SK-N-SH treated with all-trans-retinoic acid at 6 μM for 48 hours (cell line): Measurements from ENCODE around the gene LAMA2.

ENCODE experiments used
- ATAC-seq: fragments of 200-7000 bp; cut with Tn5 transposase; 3 replicates; pipeline ENCODE4 v1.9.1; 2020; ENCODE audit warnings: mild to moderate bottlenecking, moderate library complexity
- ARNTL ChIP-seq: fragments of 450-650 bp; formaldehyde crosslinking; IDR thresholded peaks from 2 replicates; pipeline ENCODE4 v1.5.0; 2020; ENCODE audit warnings: low read depth, mild to moderate bottlenecking, moderate library complexity, borderline replicate concordance
- BACH2 ChIP-seq: fragments of 250-450 bp; sonication (Bioruptor Pico); IDR thresholded peaks from 2 replicates; pipeline ENCODE4 v1.9.0; 2021; ENCODE audit warnings: mild to moderate bottlenecking, borderline replicate concordance
- CSDC2 ChIP-seq: fragments of 250-450 bp; sonication (Bioruptor Pico); IDR thresholded peaks from 2 replicates; pipeline ENCODE4 v1.5.0; 2020; ENCODE audit warnings: mild to moderate bottlenecking, moderate library complexity
- ESRRG ChIP-seq: fragments of 250-450 bp; sonication (Bioruptor Pico); IDR thresholded peaks from 2 replicates; pipeline ENCODE4 v1.6.1; 2021; ENCODE audit warnings: mild to moderate bottlenecking
- GLIS3 ChIP-seq: fragments of 250-450 bp; sonication (Bioruptor Pico); IDR thresholded peaks from 2 replicates; pipeline ENCODE4 v1.5.0; 2020; ENCODE audit warnings: mild to moderate bottlenecking, moderate library complexity
- ISL1 ChIP-seq: fragments of 250-450 bp; sonication (Bioruptor Pico); IDR thresholded peaks from 2 replicates; pipeline ENCODE4 v2.1.2; 2022; ENCODE audit warnings: mild to moderate bottlenecking, moderate library complexity
- OSR1 ChIP-seq: fragments of 250-450 bp; sonication (Bioruptor Pico); IDR thresholded peaks from 2 replicates; pipeline ENCODE4 v1.8.0; 2022; ENCODE audit warnings: moderate library complexity, mild to moderate bottlenecking, inconsistent platforms
- PPARA ChIP-seq: fragments of 250-450 bp; sonication (Bioruptor Pico); IDR thresholded peaks from 2 replicates; pipeline ENCODE4 v1.5.0; 2020; ENCODE audit warnings: mild to moderate bottlenecking, borderline replicate concordance
- TCF4 ChIP-seq: fragments of 250-450 bp; sonication (Bioruptor Pico); IDR thresholded peaks from 2 replicates; pipeline ENCODE4 v1.8.0; 2021; ENCODE audit warnings: mild to moderate bottlenecking, moderate library complexity, borderline replicate concordance
- TOX ChIP-seq: fragments of 250-450 bp; sonication (Bioruptor Pico); IDR thresholded peaks from 2 replicates; pipeline ENCODE4 v1.8.0; 2021; ENCODE audit warnings: mild to moderate bottlenecking, moderate library complexity, borderline replicate concordance
- ZC3H10 ChIP-seq: fragments of 250-450 bp; sonication (Bioruptor Pico); IDR thresholded peaks from 2 replicates; pipeline ENCODE4 v1.5.1; 2021; ENCODE audit warnings: mild to moderate bottlenecking, moderate library complexity
- ZFP3 ChIP-seq: fragments of 250-450 bp; sonication (Bioruptor Pico); IDR thresholded peaks from 2 replicates; pipeline ENCODE4 v1.5.0; 2020; ENCODE audit warnings: mild to moderate bottlenecking, moderate library complexity
- ZFP30 ChIP-seq: fragments of 450-650 bp; formaldehyde crosslinking; IDR thresholded peaks from 2 replicates; pipeline ENCODE4 v1.5.0; 2022; ENCODE audit warnings: mild to moderate bottlenecking, moderate library complexity
- ZNF565 ChIP-seq: fragments of 450-650 bp; formaldehyde crosslinking; conservative IDR thresholded peaks from 2 replicates; pipeline ENCODE4 v1.5.0; 2020; ENCODE audit warnings: low read depth, mild to moderate bottlenecking, moderate library complexity
- ZNF70 ChIP-seq: fragments of 450-650 bp; formaldehyde crosslinking; IDR thresholded peaks from 2 replicates; pipeline ENCODE4 v1.5.0; 2020; ENCODE audit warnings: mild to moderate bottlenecking, moderate library complexity
- TF ChIP-seq, protein P1 (sequence below): fragments of 250-450 bp; sonication (Bioruptor Pico); IDR thresholded peaks from 2 replicates; pipeline ENCODE4 v1.8.0; 2020; ENCODE audit warnings: mild to moderate bottlenecking, moderate library complexity, borderline replicate concordance
- TF ChIP-seq, protein P2 (sequence below): fragments of 250-450 bp; sonication (Bioruptor Pico); IDR thresholded peaks from 2 replicates; pipeline ENCODE4 v1.5.0; 2020; ENCODE audit warnings: mild to moderate bottlenecking, moderate library complexity
- TF ChIP-seq, protein P3 (sequence below): fragments of 250-450 bp; sonication (Bioruptor Pico); IDR thresholded peaks from 2 replicates; pipeline ENCODE4 v1.8.0; 2021; ENCODE audit warnings: low read depth, mild to moderate bottlenecking, moderate library complexity, borderline replicate concordance
- TF ChIP-seq, protein P4 (sequence below): fragments of 250-450 bp; sonication (Bioruptor Pico); IDR thresholded peaks from 2 replicates; pipeline ENCODE4 v1.5.1; 2021; ENCODE audit warnings: mild to moderate bottlenecking, moderate library complexity
- TF ChIP-seq, protein P5 (sequence below): fragments of 250-450 bp; sonication (Bioruptor Pico); IDR thresholded peaks from 2 replicates; pipeline ENCODE4 v1.5.1; 2020; ENCODE audit warnings: low read depth, mild to moderate bottlenecking, moderate library complexity

Gene LAMA2

DNA sequence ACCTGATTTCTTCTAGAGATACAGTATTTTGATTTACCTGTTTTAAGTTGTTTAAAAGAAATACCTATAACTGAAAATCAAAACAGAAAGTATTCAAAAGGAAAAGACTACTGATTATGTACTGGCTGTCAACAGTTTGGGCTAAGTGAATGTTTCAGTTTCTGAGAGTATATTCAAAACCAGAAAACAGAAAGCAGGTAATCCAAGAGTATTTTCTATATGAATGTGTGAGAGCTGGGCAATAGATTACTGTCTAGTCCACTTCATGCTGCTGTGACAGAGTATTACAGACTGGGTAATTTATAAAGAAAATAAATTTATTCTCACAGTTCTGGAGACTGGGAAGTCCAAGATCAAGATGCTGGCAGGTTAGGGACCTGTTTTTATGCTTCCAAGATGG, 566.0 kb downstream of the LAMA2 start:
- no peak for TF ChIP-seq OSR1 (CRISPR knock-in tag)
- TF ChIP-seq ARNTL: no peak
- TF ChIP-seq, protein P1, sequence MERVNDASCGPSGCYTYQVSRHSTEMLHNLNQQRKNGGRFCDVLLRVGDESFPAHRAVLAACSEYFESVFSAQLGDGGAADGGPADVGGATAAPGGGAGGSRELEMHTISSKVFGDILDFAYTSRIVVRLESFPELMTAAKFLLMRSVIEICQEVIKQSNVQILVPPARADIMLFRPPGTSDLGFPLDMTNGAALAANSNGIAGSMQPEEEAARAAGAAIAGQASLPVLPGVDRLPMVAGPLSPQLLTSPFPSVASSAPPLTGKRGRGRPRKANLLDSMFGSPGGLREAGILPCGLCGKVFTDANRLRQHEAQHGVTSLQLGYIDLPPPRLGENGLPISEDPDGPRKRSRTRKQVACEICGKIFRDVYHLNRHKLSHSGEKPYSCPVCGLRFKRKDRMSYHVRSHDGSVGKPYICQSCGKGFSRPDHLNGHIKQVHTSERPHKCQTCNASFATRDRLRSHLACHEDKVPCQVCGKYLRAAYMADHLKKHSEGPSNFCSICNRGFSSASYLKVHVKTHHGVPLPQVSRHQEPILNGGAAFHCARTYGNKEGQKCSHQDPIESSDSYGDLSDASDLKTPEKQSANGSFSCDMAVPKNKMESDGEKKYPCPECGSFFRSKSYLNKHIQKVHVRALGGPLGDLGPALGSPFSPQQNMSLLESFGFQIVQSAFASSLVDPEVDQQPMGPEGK (CRISPR knock-in tag): no peak
- TF ChIP-seq ESRRG: no peak
- TF ChIP-seq ISL1 (CRISPR knock-in tag): no peak
- TF ChIP-seq TOX: no peak
- no peak for TF ChIP-seq ZFP3 (CRISPR knock-in tag)
- TF ChIP-seq CSDC2 (CRISPR knock-in tag): no peak
- TF ChIP-seq ZNF70 (CRISPR knock-in tag): no peak
- TF ChIP-seq ZNF565 (CRISPR knock-in tag): no peak
- no peak for TF ChIP-seq ZC3H10 (CRISPR knock-in tag)
- TF ChIP-seq, protein P2, sequence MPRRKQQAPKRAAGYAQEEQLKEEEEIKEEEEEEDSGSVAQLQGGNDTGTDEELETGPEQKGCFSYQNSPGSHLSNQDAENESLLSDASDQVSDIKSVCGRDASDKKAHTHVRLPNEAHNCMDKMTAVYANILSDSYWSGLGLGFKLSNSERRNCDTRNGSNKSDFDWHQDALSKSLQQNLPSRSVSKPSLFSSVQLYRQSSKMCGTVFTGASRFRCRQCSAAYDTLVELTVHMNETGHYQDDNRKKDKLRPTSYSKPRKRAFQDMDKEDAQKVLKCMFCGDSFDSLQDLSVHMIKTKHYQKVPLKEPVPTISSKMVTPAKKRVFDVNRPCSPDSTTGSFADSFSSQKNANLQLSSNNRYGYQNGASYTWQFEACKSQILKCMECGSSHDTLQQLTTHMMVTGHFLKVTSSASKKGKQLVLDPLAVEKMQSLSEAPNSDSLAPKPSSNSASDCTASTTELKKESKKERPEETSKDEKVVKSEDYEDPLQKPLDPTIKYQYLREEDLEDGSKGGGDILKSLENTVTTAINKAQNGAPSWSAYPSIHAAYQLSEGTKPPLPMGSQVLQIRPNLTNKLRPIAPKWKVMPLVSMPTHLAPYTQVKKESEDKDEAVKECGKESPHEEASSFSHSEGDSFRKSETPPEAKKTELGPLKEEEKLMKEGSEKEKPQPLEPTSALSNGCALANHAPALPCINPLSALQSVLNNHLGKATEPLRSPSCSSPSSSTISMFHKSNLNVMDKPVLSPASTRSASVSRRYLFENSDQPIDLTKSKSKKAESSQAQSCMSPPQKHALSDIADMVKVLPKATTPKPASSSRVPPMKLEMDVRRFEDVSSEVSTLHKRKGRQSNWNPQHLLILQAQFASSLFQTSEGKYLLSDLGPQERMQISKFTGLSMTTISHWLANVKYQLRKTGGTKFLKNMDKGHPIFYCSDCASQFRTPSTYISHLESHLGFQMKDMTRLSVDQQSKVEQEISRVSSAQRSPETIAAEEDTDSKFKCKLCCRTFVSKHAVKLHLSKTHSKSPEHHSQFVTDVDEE: no peak
- TF ChIP-seq ZFP30 (CRISPR knock-in tag): no peak
- TF ChIP-seq, protein P3, sequence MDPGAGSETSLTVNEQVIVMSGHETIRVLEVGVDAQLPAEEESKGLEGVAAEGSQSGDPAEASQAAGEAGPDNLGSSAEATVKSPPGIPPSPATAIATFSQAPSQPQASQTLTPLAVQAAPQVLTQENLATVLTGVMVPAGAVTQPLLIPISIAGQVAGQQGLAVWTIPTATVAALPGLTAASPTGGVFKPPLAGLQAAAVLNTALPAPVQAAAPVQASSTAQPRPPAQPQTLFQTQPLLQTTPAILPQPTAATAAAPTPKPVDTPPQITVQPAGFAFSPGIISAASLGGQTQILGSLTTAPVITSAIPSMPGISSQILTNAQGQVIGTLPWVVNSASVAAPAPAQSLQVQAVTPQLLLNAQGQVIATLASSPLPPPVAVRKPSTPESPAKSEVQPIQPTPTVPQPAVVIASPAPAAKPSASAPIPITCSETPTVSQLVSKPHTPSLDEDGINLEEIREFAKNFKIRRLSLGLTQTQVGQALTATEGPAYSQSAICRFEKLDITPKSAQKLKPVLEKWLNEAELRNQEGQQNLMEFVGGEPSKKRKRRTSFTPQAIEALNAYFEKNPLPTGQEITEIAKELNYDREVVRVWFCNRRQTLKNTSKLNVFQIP (CRISPR knock-in tag): no peak
- no peak for TF ChIP-seq GLIS3
- TF ChIP-seq BACH2: no peak
- TF ChIP-seq, all 23 proteins: peak for 0
- no peak for ATAC-seq

DNA sequence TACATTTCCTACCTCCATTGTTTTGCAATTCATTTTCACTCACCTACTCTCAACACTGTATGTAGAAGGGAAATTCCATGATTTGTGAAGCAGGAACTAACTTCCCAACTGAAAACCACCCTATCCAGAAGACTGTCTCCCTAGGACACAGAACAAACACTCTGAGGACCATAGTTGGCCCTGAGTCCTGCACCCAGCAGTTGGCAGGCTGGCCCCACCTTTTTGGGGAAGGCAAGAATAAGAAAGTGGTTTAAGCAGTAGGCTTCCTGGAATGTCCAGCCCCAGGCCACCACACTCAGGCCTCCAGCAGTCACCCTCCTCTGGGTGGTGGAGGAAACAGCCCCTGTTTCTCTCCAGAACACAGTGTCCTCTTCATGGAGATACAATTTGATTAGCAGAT, 568.2 kb downstream of the LAMA2 start:
- TF ChIP-seq ZFP3 (CRISPR knock-in tag) (no peak), GLIS3 (no peak), TCF4 (CRISPR knock-in tag) (no peak)
- TF ChIP-seq, protein P2: no peak
- TF ChIP-seq, all 23 proteins: peak for 0
- no peak for ATAC-seq

DNA sequence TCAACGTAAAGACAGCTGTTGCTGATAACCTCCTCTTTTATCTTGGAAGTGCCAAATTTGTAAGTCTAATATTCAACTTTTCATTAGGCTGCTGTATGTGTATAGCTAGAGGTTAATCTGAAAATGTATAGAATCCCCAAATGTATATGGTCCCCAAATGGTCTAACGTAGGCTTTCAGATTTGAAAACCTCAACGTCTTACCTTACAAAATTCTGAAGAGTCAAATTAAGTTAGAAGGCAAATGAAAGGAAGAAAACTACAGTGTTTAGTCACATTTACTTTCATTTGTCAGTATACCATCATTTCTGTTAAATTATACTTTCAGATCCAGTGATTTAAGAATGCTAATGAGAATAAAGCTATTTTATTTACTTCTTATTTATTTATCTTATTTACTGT, 570.1 kb downstream of the LAMA2 start:
- ATAC-seq: no peak
- TF ChIP-seq ESRRG (no peak), PPARA (CRISPR knock-in tag) (no peak), CSDC2 (CRISPR knock-in tag) (no peak), TOX (no peak), OSR1 (CRISPR knock-in tag) (no peak), BACH2 (no peak), ZC3H10 (CRISPR knock-in tag) (no peak)
- TF ChIP-seq, protein P4, sequence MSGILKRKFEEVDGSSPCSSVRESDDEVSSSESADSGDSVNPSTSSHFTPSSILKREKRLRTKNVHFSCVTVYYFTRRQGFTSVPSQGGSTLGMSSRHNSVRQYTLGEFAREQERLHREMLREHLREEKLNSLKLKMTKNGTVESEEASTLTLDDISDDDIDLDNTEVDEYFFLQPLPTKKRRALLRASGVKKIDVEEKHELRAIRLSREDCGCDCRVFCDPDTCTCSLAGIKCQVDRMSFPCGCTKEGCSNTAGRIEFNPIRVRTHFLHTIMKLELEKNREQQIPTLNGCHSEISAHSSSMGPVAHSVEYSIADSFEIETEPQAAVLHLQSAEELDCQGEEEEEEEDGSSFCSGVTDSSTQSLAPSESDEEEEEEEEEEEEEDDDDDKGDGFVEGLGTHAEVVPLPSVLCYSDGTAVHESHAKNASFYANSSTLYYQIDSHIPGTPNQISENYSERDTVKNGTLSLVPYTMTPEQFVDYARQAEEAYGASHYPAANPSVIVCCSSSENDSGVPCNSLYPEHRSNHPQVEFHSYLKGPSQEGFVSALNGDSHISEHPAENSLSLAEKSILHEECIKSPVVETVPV (CRISPR knock-in tag): no peak
- TF ChIP-seq, protein P5, sequence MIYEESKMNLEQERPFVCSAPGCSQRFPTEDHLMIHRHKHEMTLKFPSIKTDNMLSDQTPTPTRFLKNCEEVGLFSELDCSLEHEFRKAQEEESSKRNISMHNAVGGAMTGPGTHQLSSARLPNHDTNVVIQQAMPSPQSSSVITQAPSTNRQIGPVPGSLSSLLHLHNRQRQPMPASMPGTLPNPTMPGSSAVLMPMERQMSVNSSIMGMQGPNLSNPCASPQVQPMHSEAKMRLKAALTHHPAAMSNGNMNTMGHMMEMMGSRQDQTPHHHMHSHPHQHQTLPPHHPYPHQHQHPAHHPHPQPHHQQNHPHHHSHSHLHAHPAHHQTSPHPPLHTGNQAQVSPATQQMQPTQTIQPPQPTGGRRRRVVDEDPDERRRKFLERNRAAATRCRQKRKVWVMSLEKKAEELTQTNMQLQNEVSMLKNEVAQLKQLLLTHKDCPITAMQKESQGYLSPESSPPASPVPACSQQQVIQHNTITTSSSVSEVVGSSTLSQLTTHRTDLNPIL (CRISPR knock-in tag): no peak
- TF ChIP-seq, protein P2: no peak
